Smooth muscle cell (in vitro differentiated cells): ENCODE data around the gene ZSCAN30. TPM values are rescaled to one million over a fixed set of nuclear protein-coding genes. Genes with fewer than 3 reads are reported as not detected.

Source experiments
- DNase-seq: peaks from one replicate; lab custom pipeline; 2025; ENCODE audit not compliant: unreplicated experiment; lab: John Stamatoyannopoulos, UW
- H2AFZ ChIP-seq: fragments of 200-600 bp; sonication (generic); 2 replicates; pipeline ENCODE4 v1.6.0; 2016; ENCODE audit warnings: antibody characterized with exemption, low read depth, mild to moderate bottlenecking
- H3F3A ChIP-seq: fragments of 200-600 bp; sonication (generic); 2 replicates; pipeline ENCODE4 v1.6.0; 2017; ENCODE audit warnings: antibody characterized with exemption, low read depth
- H3K27ac ChIP-seq: fragments of 200-600 bp; sonication (generic); 2 replicates; pipeline ENCODE4 v1.5.1; 2016; ENCODE audit warnings: low read depth, mild to moderate bottlenecking
- H3K27me3 ChIP-seq: fragments of 200-600 bp; sonication (generic); 2 replicates; pipeline ENCODE4 v1.6.1; 2016; ENCODE audit warnings: low read depth, mild to moderate bottlenecking
- H3K36me3 ChIP-seq: fragments of 200-600 bp; sonication (generic); 2 replicates; pipeline ENCODE4 v1.5.1; 2016; ENCODE audit warnings: low read depth
- H3K4me1 ChIP-seq: fragments of 200-600 bp; sonication (generic); 2 replicates; pipeline ENCODE4 v1.5.1; 2016; ENCODE audit warnings: low read depth
- H3K4me2 ChIP-seq: fragments of 200-600 bp; sonication (generic); 2 replicates; pipeline ENCODE4 v1.6.0; 2016; ENCODE audit warnings: mild to moderate bottlenecking
- H3K4me3 ChIP-seq: fragments of 200-600 bp; sonication (generic); 2 replicates; pipeline ENCODE4 v1.5.1; 2016; ENCODE audit warnings: mild to moderate bottlenecking
- H3K79me2 ChIP-seq: fragments of 200-600 bp; sonication (generic); 2 replicates; pipeline ENCODE4 v1.6.0; 2016; ENCODE audit warnings: low read depth, mild to moderate bottlenecking
- H3K9ac ChIP-seq: fragments of 200-600 bp; sonication (generic); 2 replicates; pipeline ENCODE4 v1.6.0; 2016; ENCODE audit warnings: low read depth
- H3K9me3 ChIP-seq: fragments of 200-600 bp; sonication (generic); replicated peaks from 2 replicates; pipeline ENCODE4 v1.5.1; 2016; ENCODE audit warnings: low read depth
- H4K20me1 ChIP-seq: fragments of 200-600 bp; sonication (generic); 2 replicates; pipeline ENCODE4 v1.6.0; 2016; ENCODE audit warnings: low read depth
- WGBS: methylation state at CpG from one replicate; pipeline ENCODE4 v1.1.7; 2016; ENCODE audit warnings: low lambda C conversion rate; 5-methylcytosine and 5-hydroxymethylcytosine counted together
- polyA plus RNA-seq: library from polyadenylated mRNA; unstranded; fragments of >200 nt; fragmentation: Nextera tagmentation; extraction: Ambion mirVana; gene quantifications from 2 replicates; pipeline ENCODE4 v1.2.1, GENCODE V29; 2016
- total RNA-seq: library from RNA; depleted of rRNA; stranded (reverse); fragments of >200 nt; gene quantifications from 2 replicates; pipeline ENCODE4 v1.2.3, GENCODE V29; 2014
- TF ChIP-seq, protein P1 (sequence below): fragments of 200-600 bp; sonication (generic); IDR thresholded peaks from 2 replicates; pipeline ENCODE4 v1.5.1; 2017; ENCODE audit warnings: borderline replicate concordance, mild to moderate bottlenecking, antibody characterized with exemption; ENCODE audit not compliant: insufficient read depth, poor library complexity, severe bottlenecking

The ZSCAN30 gene
- 10.3 and 13.4 TPM in 2 replicates for total RNA-seq
- 3.7 and 7.2 TPM in 2 replicates for polyA plus RNA-seq

DNA sequence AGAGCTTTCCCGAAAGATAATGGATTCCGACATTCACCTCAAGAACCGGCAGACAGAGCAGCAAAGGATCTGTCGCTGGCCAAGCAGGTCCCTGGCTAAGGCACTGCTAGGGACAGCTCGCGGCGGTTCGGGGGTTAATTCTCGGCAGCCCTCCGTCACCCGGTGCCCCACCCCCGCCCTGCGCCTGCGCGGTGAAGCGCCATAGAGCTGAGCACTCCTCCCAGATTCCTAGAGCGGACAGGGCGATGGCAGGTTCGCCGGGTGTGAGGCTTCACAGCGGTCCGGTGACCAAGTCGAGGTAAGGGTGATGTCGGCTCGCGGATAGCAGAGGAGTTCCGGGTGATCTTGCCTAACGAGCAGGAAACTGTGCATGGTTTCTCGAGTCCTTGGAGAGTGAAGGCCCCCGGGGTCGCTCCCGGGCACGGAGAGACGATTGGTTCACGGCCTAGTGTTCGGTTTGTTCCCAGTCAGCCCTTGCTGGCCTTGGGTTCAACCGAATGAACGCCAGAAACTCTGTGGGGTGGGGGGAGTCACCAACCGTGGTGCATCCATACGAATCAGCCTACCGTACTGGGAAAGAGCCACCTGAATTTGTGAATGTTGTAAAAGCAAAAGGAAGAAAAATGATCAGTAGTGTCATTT lies at the start of gene ZSCAN30:
Gene ZSCAN30, minus strand, starts transcription at position 136 of the 642 bp plus-strand sequence. CDS start 25,877 bp downstream, outside the sequence.
- Histone ChIP-seq H3K9ac (peak within 1 kb of the TSS; percentile 91), H3K27me3 (no peaks in the 10 kb centered on the region), H3K4me2 (peak within 1 kb of the TSS; percentile 91), H3K9me3 (peaks cover 3% of the 10 kb centered on the region), H3K36me3 (peaks cover 6% of the 10 kb centered on the region), H3K4me1 (peaks cover 8% of the 10 kb centered on the region), H3K79me2 (peaks cover 82% of the 10 kb centered on the region), H3K4me3 (peak within 1 kb of the TSS; percentile 92), H3K27ac (peak within 1 kb of the TSS; percentile 71), H2AFZ (peak within 1 kb of the TSS; percentile 90), H4K20me1 (no peaks in the 10 kb centered on the region), H3F3A (no peaks in the 10 kb centered on the region)
- peak; percentile 84 for DNase-seq
- TF ChIP-seq, protein P1, sequence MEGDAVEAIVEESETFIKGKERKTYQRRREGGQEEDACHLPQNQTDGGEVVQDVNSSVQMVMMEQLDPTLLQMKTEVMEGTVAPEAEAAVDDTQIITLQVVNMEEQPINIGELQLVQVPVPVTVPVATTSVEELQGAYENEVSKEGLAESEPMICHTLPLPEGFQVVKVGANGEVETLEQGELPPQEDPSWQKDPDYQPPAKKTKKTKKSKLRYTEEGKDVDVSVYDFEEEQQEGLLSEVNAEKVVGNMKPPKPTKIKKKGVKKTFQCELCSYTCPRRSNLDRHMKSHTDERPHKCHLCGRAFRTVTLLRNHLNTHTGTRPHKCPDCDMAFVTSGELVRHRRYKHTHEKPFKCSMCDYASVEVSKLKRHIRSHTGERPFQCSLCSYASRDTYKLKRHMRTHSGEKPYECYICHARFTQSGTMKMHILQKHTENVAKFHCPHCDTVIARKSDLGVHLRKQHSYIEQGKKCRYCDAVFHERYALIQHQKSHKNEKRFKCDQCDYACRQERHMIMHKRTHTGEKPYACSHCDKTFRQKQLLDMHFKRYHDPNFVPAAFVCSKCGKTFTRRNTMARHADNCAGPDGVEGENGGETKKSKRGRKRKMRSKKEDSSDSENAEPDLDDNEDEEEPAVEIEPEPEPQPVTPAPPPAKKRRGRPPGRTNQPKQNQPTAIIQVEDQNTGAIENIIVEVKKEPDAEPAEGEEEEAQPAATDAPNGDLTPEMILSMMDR, result no peak
- WGBS, result under 1% methylated on average over 41 of the region's 41 CpGs

DNA sequence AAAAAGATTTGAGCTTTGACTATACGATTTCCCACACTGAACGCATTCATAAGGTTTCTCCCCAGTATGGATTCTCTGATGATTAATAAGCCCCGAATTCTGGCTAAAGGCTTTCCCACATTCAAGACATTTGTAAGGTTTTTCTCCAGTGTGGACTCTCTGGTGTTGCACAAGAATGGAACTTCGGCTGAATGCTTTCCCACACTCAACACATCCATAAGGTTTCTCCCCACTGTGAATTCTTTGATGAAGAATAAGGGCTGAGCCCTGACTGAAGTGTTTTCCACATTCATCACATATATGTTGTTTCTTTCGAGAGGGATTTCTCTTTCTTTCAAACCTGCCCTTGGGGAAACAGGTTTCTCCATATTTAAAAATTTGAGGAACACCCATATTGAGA lies 47.3 kb upstream of the ZSCAN30 start:
- Histone ChIP-seq H3F3A (peaks cover 4% of the 10 kb centered on the region), H2AFZ (no peak overlapping the region), H3K4me2 (no peak overlapping the region), H3K9ac (no peak overlapping the region), H3K9me3 (no peaks in the 10 kb centered on the region), H3K36me3 (peaks cover 65% of the 10 kb centered on the region), H3K4me3 (no peak overlapping the region), H3K4me1 (no peaks in the 10 kb centered on the region), H4K20me1 (peaks cover 93% of the 10 kb centered on the region), H3K79me2 (peaks cover 57% of the 10 kb centered on the region), H3K27me3 (no peaks in the 10 kb centered on the region), H3K27ac (no peak overlapping the region)
- WGBS, result 96% methylated on average over 5 of the region's 5 CpGs
- TF ChIP-seq, protein P1, result no peak
- DNase-seq, result no peak

DNA sequence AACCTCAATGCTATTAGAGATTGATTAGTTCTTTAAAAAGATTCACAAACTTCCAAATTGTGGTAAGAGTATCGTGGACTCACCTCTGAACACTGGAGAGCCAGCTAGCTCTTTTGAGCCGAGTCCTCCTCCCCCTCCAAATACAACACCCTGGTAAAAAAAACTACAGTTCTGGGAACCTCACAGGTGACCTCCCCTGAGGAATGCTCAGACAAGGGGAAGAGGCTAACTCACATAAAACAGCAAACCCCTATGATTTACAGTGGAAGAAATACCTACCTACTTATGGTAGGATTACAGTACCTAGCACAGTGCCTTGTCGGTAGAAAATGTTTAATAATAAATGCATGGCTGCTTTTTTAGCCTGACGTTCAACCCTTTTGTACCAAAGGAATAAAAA lies 45.8 kb upstream of the ZSCAN30 start:
- 99% methylated on average over 4 of the region's 4 CpGs for WGBS
- no peak overlapping the region for H3K27ac ChIP-seq
- H3K4me3 ChIP-seq, result no peak overlapping the region
- no peak overlapping the region for H3K9ac ChIP-seq
- H3K27me3 ChIP-seq, result no peaks in the 10 kb centered on the region
- DNase-seq, result no peak
- peaks cover 4% of the 10 kb centered on the region for H3F3A ChIP-seq
- H3K4me1 ChIP-seq, result no peaks in the 10 kb centered on the region
- TF ChIP-seq, protein P1, result no peak
- peaks cover 67% of the 10 kb centered on the region for H3K36me3 ChIP-seq
- no peak overlapping the region for H2AFZ ChIP-seq
- no peaks in the 10 kb centered on the region for H3K9me3 ChIP-seq
- peaks cover 79% of the 10 kb centered on the region for H4K20me1 ChIP-seq
- H3K4me2 ChIP-seq, result no peak overlapping the region
- H3K79me2 ChIP-seq, result peaks cover 43% of the 10 kb centered on the region

DNA sequence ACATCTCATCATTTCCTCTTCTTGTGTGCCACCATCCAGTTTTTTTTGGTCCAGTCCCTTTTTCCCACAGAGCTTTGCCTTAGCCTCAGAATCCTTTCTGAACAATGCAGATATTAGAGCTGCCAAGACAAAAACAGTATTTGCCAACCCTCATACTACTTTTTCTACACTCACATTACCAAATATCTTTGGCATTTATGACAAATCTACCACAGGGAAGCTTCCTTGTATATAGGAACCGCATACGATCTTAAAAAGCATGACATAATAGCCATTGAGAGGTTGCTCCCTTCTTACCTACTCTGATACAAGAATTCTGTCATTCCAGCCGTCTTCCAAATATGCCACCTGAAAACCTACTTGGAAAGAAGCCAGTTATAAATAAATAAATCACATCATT lies 44.8 kb upstream of the ZSCAN30 start:
- no peaks in the 10 kb centered on the region for H3K4me1 ChIP-seq
- no peak overlapping the region for H3K4me2 ChIP-seq
- no peaks in the 10 kb centered on the region for H3K9me3 ChIP-seq
- peaks cover 33% of the 10 kb centered on the region for H3K79me2 ChIP-seq
- H3K27me3 ChIP-seq, result no peaks in the 10 kb centered on the region
- H3K9ac ChIP-seq, result no peak overlapping the region
- WGBS, result 92% methylated on average over 3 of the region's 3 CpGs
- H3K36me3 ChIP-seq, result peaks cover 67% of the 10 kb centered on the region
- H2AFZ ChIP-seq, result no peak overlapping the region
- TF ChIP-seq, protein P1, result no peak
- no peak overlapping the region for H3K4me3 ChIP-seq
- no peak overlapping the region for H3K27ac ChIP-seq
- H3F3A ChIP-seq, result peaks cover 9% of the 10 kb centered on the region
- peaks cover 68% of the 10 kb centered on the region for H4K20me1 ChIP-seq
- no peak for DNase-seq
